SK-MEL-5 (cell line): ENCODE data around the gene SVEP1. TPM values are rescaled to one million over a fixed set of nuclear protein-coding genes. Genes with fewer than 3 reads are reported as not detected.
"Not testable (repeated sequence)": the region's sequence is repeated elsewhere in the genome, so short reads cannot be mapped to it uniquely, and the experiment has no call there.

Experiments
- DNase-seq: peaks from one replicate; pipeline ENCODE4 v3.0.0-alpha.2; 2016; ENCODE audit warnings: low read depth, low spot score
- in situ Hi-C: cut with HindIII; loops from 2 replicates; pipeline ENCODE4 v1.10.0; 2016; ENCODE audit warnings: low sequenced_read_pairs, high pct_unique_total_duplicates, low pct_unique_long_range_greater_than_20kb
- total RNA-seq: library from RNA; depleted of rRNA; stranded (reverse); fragments of >200 nt; shearing (Covaris generic); gene quantifications from 2 replicates; pipeline ENCODE4 v1.2.3, GENCODE V29; 2014

Gene SVEP1
- total RNA-seq, 1 experiment from 2014 or later, result not detected

- in situ Hi-C loops, result no loop called here
- peak; percentile 58 for DNase-seq
Observed at GRCh38 chr9:110427497-110428104, 151.9 kb downstream of the SVEP1 start.

GRCh38 chr9:110426052-110426709 lies 153.4 kb downstream of the SVEP1 start:
- in situ Hi-C loops, result no loop called here
- DNase-seq, result peak; percentile 32

GRCh38 chr9:110414471-110414870 lies 165.1 kb downstream of the SVEP1 start:
- DNase-seq, result no peak
- in situ Hi-C loops, result no loop called here

GRCh38 chr9:110410961-110411360 lies 168.6 kb downstream of the SVEP1 start:
- no peak for DNase-seq
- in situ Hi-C loops, result no loop called here

GRCh38 chr9:110408598-110408997 lies 170.9 kb downstream of the SVEP1 start:
- in situ Hi-C loops, result no loop called here
- DNase-seq, result no peak

- no peak for DNase-seq
- in situ Hi-C loops, result no loop called here
Observed at GRCh38 chr9:110405858-110406443, 173.6 kb downstream of the SVEP1 start.

- in situ Hi-C loops, result no loop called here
- DNase-seq, result no peak
Observed at GRCh38 chr9:110404473-110404872, 175.1 kb downstream of the SVEP1 start.

- in situ Hi-C loops, result no loop called here
- no peak for DNase-seq
Observed at GRCh38 chr9:110399983-110400382, 179.6 kb downstream of the SVEP1 start.

- DNase-seq, in situ Hi-C loops: not testable (repeated sequence)
Observed at GRCh38 chr9:110398992-110399391, 180.5 kb downstream of the SVEP1 start.

GRCh38 chr9:110391826-110392485 lies 187.6 kb downstream of the SVEP1 start:
- no peak for DNase-seq
- in situ Hi-C loops, result no loop called here

GRCh38 chr9:110389148-110389750 lies 190.3 kb downstream of the SVEP1 start:
- in situ Hi-C loops, result no loop called here
- DNase-seq, result no peak

GRCh38 chr9:110383491-110383890 lies 196.1 kb downstream of the SVEP1 start:
- in situ Hi-C loops, result no loop called here
- no peak for DNase-seq

- DNase-seq, result no peak
- in situ Hi-C loops, result no loop called here
Observed at GRCh38 chr9:110382731-110383130, 196.8 kb downstream of the SVEP1 start.

- no peak for DNase-seq
- in situ Hi-C loops, result no loop called here
Observed at GRCh38 chr9:110371411-110372007, 208.0 kb downstream of the SVEP1 start.

- DNase-seq, result no peak
- in situ Hi-C loops, result no loop called here
Observed at GRCh38 chr9:110370315-110370714, 209.2 kb downstream of the SVEP1 start.

- in situ Hi-C loops, result no loop called here
- DNase-seq, result no peak
Observed at GRCh38 chr9:110364451-110364850, 215.1 kb downstream of the SVEP1 start.

GRCh38 chr9:110358992-110359391 lies 220.5 kb downstream of the SVEP1 start:
- DNase-seq, in situ Hi-C loops: not testable (repeated sequence)

GRCh38 chr9:110357505-110357904 lies 222.0 kb downstream of the SVEP1 start:
- in situ Hi-C loops, result no loop called here
- no peak for DNase-seq
